Natural killer cell (primary cell): ENCODE measurements around the gene AICDA. TPM values are rescaled to one million over a fixed set of nuclear protein-coding genes. Genes with fewer than 3 reads are reported as not detected.

Experiments
- ATAC-seq, 3 donors: fragments of 150-1000 bp in 2 of 3; fragments of 200-7000 bp in 1 of 3; cut with Tn5 transposase; 1 replicate in 1 of 3; 2 replicates in 2 of 3; pipeline ENCODE4 v1.10.0; 2021; ENCODE audit warnings: mild to moderate bottlenecking in 2 of 3, moderate library complexity in 2 of 3
- DNase-seq, 2 donors: peaks; one replicate each; pipeline versions ENCODE4 v3.0.0 to v3.0.0-alpha.2; 2013 to 2021; ENCODE audit warnings: mixed read lengths in 1 of 2
- H3K27ac ChIP-seq: one replicate; pipeline ENCODE4 v1.5.1; 2013; ENCODE audit warnings: mild to moderate bottlenecking, low read length
- H3K27me3 ChIP-seq: one replicate; pipeline ENCODE4 v1.6.1; 2013; ENCODE audit warnings: low read length; ENCODE audit not compliant: control insufficient read depth, insufficient read depth
- H3K36me3 ChIP-seq: one replicate; pipeline ENCODE4 v1.6.1; 2013; ENCODE audit warnings: low read length; ENCODE audit not compliant: control insufficient read depth, insufficient read depth
- H3K4me1 ChIP-seq: one replicate; pipeline ENCODE4 v1.6.1; 2013; ENCODE audit warnings: low read length; ENCODE audit not compliant: control insufficient read depth, insufficient read depth
- H3K4me3 ChIP-seq: one replicate; pipeline ENCODE4 v1.5.1; 2013; ENCODE audit warnings: low read length
- H3K9me3 ChIP-seq: one replicate; pipeline ENCODE4 v1.6.1; 2013; ENCODE audit warnings: low read length; ENCODE audit not compliant: control insufficient read depth, insufficient read depth
- H3K27ac Mint-ChIP-seq, 2 donors: one replicate each; pipeline ENCODE4 v1.8.0; 2022; ENCODE audit warnings: mild to moderate bottlenecking in 2 of 2, mixed read lengths in 2 of 2, moderate library complexity in 1 of 2
- H3K27me3 Mint-ChIP-seq, 2 donors: one replicate each; pipeline ENCODE4 v1.8.0; 2022; ENCODE audit warnings: low read depth in 2 of 2, mixed read lengths in 2 of 2
- H3K36me3 Mint-ChIP-seq: one replicate; pipeline ENCODE4 v1.8.0; 2022; ENCODE audit warnings: mixed read lengths
- H3K4me1 Mint-ChIP-seq, 2 donors: one replicate each; pipeline ENCODE4 v1.8.0; 2022; ENCODE audit warnings: mixed read lengths in 2 of 2
- H3K4me3 Mint-ChIP-seq: one replicate; pipeline ENCODE4 v1.8.0; 2022; ENCODE audit warnings: mild to moderate bottlenecking, moderate library complexity, mixed read lengths
- H3K9me3 Mint-ChIP-seq, 2 donors: one replicate each; pipeline ENCODE4 v1.8.0; 2022; ENCODE audit warnings: mixed read lengths in 2 of 2
- CTCF ChIP-seq: fragments of 200-600 bp; IDR thresholded peaks from one replicate; pipeline ENCODE4 v1.8.0; 2022; ENCODE audit warnings: antibody characterized with exemption
- WGBS: methylation state at CpG from one replicate; pipeline ENCODE4 v1.1.7; 2013; ENCODE audit warnings: missing lambda C conversion rate; ENCODE audit not compliant: insufficient coverage; 5-methylcytosine and 5-hydroxymethylcytosine counted together
- intact Hi-C: fragments of 100-400 bp; cut with micrococcal nuclease; formaldehyde crosslinking; loops from one replicate; pipeline ENCODE4 v1.14.2; 2022
- total RNA-seq, 4 donors: library from RNA; stranded (reverse); fragments of 120-200 nt in 1 of 4; gene quantifications; one replicate each; pipeline versions ENCODE4 v1.2.3 to v1.2.4, GENCODE V29; 2013 to 2022

AICDA gene
- total RNA-seq, 3 donors from 2014 or later (not counting 1 experiment from before 2014, with no cell fraction given) = not detected

DNA sequence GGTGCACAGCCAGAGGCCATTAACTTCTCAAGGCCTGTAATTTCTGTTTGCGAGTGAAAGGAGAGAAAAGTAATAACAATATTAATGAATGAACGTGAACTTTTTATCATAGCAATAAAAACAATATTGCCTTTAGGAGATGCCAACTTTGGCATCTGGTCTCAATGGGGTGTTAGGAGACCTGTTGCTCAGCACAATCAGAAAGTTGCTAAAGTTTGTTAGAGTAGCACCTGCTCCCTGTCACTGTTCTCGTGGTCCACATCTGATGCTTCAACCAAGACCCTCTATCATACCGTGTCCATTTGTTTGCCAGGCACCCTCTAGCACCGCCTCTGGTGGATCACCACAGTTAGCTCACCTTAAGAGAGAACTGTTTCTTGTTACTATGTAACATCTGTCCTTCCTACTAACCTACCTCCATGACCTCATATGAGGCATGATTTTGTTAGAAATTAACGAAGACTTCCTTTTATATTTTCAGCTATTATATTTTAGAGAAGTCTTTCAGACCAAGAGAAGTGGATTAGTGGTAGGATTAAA is 59.5 kb downstream of the AICDA start:
- Mint-ChIP-seq H3K36me3 (no peaks in the 10 kb centered on the region), H3K27ac (no peak overlapping the region), H3K27me3 (peaks cover 9 to 14% of the 10 kb centered on the region in 2 donors), H3K4me1 (no peaks in the 10 kb centered on the region), H3K9me3 (no peaks in the 10 kb centered on the region), H3K4me3 (no peak overlapping the region)
- H3K4me1 ChIP-seq = no peaks in the 10 kb centered on the region
- intact Hi-C loops = no loop called here
- H3K9me3 ChIP-seq = no peaks in the 10 kb centered on the region
- ATAC-seq (no peak), DNase-seq (no peak)
- 92% methylated on average over 3 of the region's 6 CpGs for WGBS
- TF ChIP-seq CTCF = no peak
- no peak overlapping the region for H3K4me3 ChIP-seq
- H3K27me3 ChIP-seq = peaks cover under 1% of the 10 kb centered on the region
- H3K36me3 ChIP-seq = no peaks in the 10 kb centered on the region
- no peak overlapping the region for H3K27ac ChIP-seq

Other genes starting within 250 kb of the AICDA start
- gene CLEC6A, start 156.9 kb downstream of the AICDA start, total RNA-seq = not detected
- 1 to 10 TPM in 1 of 3 donors, under 1 TPM in 1, not detected in 1; 0.50 to 1.7 TPM for gene CLEC4D, start 99.4 kb downstream of the AICDA start, total RNA-seq
- 1 to 10 TPM in 2 of 3 donors, not detected in 1; 3.3 to 9.1 TPM for gene CLEC4E, start 72.0 kb downstream of the AICDA start, total RNA-seq
- gene MFAP5, start 50.0 kb upstream of the AICDA start, total RNA-seq = not detected
- 10 to 100 TPM; 13.7 to 16.3 (median 15.4) TPM for gene RIMKLB, start 85.1 kb upstream of the AICDA start, total RNA-seq
- gene A2ML1, start 209.8 kb upstream of the AICDA start, total RNA-seq = not detected